ENCODE data around the gene IKBIP.
"Not testable (repeated sequence)": the region's sequence is repeated elsewhere in the genome, so short reads cannot be mapped to it uniquely, and the experiment has no call there.

IKBIP gene

GRCh38 chr12:98635657-98636323, 8.8 kb downstream of the IKBIP start:
- DNase-seq, result no peak

DNA sequence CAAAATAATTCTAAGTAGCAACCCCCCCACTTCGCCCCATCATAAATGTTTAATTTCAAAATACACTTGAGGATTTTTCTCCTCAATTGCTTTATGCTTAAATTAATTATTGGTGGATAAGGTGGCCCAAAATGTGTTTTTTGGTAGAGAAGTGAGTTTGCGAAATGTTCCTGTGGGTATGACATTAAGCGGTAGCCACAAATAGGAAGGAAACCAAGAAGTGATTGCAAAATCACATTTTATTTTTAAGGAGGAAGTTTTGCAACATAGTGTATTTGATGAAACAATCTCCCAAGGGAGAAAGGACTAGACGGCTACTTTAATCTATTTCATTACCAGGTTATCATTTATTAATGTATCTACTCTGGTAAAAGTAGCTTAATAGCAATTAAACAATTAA, 25.6 kb downstream of the IKBIP start:
- no peak for DNase-seq

- no peak for DNase-seq
Observed at GRCh38 chr12:98612696-98613334, 31.8 kb downstream of the IKBIP start.

DNA sequence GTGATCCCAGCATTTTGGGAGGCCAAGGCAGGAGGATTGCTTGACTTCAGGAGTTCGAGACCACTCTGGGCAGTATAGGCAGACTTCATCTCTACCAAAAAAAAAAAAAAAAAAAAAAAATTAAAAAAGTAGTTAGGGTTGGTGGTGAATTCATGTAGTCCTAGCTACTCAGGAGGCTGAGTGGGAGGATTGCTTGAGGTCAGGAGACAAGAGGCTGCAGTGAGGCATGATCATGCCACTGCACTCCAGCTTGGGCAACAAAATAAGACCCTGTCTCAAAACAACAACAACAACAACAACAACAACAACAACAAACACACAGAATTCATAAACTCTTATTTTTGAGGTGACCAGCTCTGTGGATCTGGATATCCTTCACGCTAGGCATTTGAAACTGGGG, 34.0 kb downstream of the IKBIP start:
- no peak for DNase-seq

DNA sequence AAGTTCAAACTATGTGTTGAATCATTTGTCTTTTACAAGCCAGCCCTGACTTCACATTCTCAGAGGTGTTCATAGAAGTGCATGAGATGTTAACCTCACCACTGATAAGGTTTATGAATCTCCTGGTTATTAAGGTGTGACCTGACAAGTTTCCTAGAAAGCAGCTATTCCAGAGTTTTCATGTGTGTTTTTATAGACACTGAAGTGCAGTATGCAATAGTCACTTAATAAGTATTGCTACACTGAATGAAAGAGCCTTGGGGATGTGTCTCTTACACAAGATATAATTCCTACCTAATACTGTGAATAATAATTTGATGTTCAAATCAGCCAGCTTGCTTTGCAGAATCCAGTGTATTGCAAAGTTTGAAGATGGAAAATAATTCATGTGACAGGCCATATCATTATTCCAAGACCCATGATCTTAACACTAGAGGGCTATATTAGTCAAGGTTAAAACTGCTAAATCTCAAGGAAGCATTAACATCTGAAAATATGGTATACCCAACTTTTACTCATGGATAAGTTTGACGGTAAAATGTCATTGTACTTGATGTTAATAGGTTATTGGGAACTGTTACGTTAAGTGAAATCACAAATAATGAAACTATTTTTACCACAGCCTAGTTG, 38.1 kb downstream of the IKBIP start:
- DNase-seq, result no peak

GRCh38 chr12:98601924-98602323, 42.7 kb downstream of the IKBIP start:
- no peak for DNase-seq

- DNase-seq, result not testable (repeated sequence)
Observed at GRCh38 chr12:98597313-98597712, 47.3 kb downstream of the IKBIP start.

GRCh38 chr12:98595243-98595988, 49.2 kb downstream of the IKBIP start:
- no peak for DNase-seq

DNA sequence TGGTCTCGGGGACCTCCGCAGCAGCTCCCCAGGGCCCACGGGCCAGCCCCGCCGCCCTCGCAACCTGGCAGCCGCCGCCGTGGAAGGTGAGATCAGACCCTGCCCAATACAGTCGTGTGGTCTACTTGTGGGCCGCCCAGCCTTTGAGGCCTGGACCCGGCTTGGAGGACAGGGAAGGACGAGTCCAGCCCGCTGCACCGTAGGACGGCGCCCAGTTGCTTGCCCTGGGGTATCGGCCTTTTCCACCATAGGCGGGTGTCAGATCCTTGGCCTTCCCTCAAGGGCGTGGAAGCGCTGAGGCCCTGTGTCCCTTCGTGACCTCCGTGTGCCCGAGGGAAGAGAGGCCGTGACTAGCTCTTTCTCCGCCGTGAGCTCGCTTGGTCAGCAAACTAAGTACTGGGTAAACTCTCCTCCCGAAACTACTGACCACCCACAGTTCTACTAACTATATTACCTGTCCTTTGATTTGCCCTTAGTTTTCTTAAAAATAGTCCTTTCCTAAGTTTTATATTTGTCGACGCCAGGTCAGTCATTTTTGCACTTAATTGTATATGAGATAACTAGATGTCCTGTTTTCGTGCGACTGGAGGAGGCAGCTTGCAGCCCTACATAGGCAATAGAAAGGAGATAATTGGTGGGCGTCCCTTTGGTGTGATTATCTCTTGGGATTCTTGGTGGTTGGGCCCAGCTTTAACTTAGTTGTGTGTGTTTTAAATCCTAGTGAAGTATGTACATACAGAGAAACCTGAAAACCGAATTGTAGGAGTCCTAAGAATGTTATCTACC, 50.3 kb downstream of the IKBIP start:
- no peak for DNase-seq

DNA sequence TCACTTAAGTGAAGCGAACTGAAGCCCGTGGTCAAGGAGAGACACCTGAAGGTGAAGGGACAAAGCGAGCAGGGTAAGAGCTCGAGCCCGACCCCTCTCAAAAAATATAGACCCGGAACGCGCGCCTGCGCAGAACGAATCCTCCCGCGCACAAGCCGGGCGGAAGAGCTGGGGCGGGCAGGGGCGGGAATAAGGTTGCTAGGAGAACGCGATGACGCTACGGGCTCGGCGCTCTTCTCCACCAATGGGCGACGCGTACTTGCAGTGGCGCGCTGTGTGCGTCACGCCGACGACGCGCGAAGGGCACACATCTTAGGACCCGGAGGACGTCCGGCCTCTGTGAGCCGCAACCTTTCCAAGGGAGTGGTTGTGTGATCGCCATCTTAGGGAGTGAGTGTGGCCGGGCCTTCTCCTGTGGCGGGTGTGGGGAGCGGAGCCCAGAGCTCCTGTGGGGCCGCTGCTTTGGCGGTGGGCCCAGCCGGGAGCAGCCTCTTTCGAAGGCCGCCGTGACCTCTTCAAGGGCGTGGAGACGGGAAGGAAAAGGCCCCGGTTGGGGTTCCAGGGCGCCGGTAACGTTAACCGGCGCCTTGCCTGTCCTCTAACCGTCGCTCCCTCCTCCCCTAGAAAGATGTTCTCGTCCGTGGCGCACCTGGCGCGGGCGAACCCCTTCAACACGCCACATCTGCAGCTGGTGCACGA, 51.1 kb downstream of the IKBIP start, which contains the start of gene SLC25A3:
Gene SLC25A3 (plus strand): TSS at position 336 of the 699 bp plus-strand sequence. CDS start 293 bp downstream, at position 629.
- DNase-seq, result peak; percentile 94

GRCh38 chr12:98592825-98593322, 51.7 kb downstream of the IKBIP start:
- no peak for DNase-seq

DNA sequence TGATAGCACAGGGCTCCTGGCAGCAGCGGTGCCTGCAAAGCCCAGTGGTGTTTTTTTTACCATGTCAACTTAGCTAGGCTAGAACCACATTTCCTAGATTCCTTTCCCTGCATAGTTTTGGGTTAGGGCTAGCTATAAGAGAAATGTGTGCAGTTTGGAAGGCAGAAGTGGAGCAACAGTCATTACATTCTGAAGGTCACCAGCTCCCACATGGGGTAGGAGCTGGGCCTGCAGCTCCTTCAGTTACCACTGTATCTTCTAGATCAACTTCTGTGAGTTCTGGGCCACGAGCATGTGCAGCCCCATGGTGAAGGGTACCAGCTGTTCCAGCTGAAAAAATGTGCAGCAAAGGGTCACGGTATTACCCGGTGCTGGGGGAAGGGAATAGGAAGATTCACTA, 53.4 kb downstream of the IKBIP start:
- no peak for DNase-seq

DNA sequence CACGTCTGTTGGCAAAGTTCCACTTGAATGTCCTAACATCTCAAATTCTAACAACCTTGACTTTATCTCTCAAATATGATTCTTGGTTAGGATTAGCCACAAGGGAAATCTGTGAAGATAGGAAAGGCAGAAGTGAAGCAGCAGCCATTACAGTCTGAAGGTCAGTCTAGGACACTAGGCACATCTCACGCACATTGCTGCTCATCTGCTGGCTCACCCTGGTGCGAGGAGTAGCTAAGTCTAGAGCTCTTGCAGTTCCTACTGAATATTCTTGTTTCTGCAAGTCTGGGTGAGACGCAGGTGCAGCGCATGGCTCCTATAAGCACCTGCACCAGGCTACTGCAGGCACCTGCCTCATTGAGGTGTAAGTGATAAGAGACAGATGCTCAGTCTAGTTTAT, 57.5 kb downstream of the IKBIP start:
- no peak for DNase-seq

DNA sequence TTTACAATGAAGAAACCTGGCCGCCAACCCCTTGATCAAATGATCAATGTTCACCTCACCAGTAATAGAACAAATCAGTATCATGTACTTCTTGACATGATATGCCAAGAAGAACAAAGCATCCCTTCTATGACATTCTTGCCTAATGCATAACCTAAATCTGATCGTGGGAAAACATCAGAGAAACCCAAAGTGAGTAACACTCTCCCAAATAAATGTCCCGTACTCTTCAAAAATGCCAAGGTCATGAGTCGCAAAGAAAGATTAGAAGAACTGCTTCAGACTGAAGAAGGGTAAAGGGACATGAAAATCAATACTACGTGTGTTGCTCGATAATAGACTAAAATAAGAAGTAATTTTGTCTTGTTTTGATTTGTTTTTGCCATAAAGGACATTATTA, 62.5 kb downstream of the IKBIP start:
- no peak for DNase-seq

DNA sequence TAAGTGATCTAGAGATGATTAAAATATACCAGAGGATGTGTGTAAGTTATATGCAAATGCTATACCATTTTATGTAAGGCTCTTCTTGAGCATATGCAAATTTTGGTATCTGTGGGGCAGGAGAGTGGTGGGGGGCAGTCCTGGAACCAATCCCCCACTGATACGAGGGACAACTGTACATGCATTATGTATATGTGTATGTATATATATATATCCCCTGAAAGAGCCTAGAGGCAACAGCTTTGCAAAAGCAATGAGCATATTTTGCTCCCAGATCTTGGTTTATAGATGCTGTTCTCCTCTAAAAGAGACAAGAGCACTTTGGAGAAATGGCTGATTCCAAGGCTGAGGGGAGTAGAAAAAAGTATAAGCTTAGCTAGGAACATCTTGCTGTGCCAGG, 63.5 kb downstream of the IKBIP start:
- no peak for DNase-seq

- DNase-seq, result no peak
Observed at GRCh38 chr12:98580695-98581094, 63.9 kb downstream of the IKBIP start.

GRCh38 chr12:98579835-98580234, 64.8 kb downstream of the IKBIP start:
- DNase-seq, result no peak

DNA sequence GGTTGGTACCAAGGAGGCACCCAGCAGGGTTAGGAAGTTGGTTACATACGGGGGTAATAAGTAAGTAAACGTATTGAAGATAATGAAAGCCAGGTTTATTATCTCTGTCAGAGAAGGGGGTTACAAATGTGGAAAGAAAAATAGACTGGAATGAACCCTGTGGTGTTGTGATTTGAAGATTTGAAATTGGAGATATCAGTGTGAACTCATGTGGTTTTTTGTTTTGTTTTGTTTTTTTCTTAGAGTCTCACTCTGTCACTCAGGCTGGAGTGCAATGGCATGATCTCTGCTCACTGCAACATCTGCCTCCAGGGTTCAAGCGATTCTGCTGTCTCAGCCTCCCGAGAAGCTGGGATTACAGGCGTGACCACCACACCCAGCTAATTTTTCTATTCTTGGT, 65.2 kb downstream of the IKBIP start:
- no peak for DNase-seq

DNA sequence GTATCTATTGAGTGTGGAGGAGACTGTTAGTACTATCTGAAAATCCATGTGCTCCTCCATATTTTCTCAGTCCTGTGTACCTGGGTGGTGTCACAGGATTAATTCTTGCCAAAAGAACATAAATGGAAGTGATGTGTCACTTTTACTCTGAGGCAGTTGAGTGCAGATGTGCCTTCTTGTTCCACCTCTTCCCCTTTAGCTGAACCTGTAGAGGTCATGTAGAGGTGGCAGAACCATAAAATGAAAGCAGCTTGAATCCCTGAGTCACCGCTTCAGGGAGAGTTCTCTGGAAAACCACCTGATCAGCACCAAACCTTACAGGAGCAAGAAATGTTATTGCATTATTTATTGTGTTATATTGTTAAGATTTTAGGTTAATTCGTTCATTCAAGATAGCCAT, 65.8 kb downstream of the IKBIP start:
- DNase-seq, result no peak

DNA sequence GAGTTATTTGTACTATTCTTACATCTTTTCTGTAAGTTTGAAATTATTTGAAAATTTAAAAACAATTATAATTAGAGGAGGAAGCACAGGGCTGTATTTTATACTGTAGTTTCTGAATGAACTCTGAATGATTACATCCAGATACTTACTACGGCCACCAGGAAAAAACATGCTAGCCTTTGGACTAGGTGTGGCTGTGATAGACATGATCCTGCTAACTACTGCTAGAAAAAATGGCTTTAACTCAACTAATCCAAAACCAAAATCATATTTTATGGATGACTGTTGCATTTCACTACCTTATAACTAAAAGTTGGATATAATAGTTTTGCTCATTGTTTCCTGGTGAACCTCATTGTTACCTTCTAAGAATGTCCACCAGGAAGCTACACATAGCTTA, 66.2 kb downstream of the IKBIP start:
- no peak for DNase-seq

DNA sequence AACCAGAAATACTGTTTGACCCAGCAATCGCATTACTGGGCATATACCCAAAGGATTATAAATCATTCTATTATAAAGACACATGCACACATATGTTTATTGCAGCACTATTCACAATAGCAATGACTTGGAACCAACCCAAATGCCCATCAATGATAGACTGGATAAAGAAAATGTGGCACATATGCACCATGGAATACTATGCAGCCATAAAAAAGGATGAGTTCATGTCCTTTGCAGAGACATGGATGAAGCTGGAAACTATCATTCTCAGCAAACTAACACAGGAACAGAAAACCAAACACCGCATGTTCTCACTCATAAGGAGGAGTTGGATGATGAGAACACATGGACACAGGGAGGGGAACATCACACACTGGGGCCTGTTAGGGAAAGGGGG, 67.8 kb downstream of the IKBIP start:
- not testable (repeated sequence) for DNase-seq

GRCh38 chr12:98575013-98575412, 69.6 kb downstream of the IKBIP start:
- DNase-seq, result no peak

Data from stimulated activated naive CD4-positive, alpha-beta T cell treated with Interleukin-2 at 50 U/mL for 16 hours (primary cell).